ENCODE measurements around the gene KHDRBS2.

- TF ChIP-seq CTCF (IDR thresholded peaks at IDR 0.05) (no peak), EZH2 (IDR thresholded peaks at IDR 0.05) (no peak)
Measured at GRCh38 chr6:61989616-61990015, 296.4 kb downstream of the KHDRBS2 start.

Data from neural progenitor cell (in vitro differentiated cells).